Activated CD4-positive, alpha-beta T cell treated with anti-CD3 and anti-CD28 coated beads, Interleukin-2, amount 10 ng/mL, durations not matched to agents 24 days and 14 days (primary cell): Measurements from ENCODE around the gene ALG12. TPM values are rescaled to one million over a fixed set of nuclear protein-coding genes. Genes with fewer than 3 reads are reported as not detected.

Experiments used
- DNase-seq: peaks from one replicate; pipeline ENCODE4 v3.0.0; 2022
- H3K27ac Mint-ChIP-seq: one replicate; pipeline ENCODE4 v1.8.0; 2022; ENCODE audit warnings: mild to moderate bottlenecking, mixed read lengths
- H3K27me3 Mint-ChIP-seq: one replicate; pipeline ENCODE4 v1.8.0; 2022; ENCODE audit warnings: mixed read lengths
- H3K36me3 Mint-ChIP-seq: one replicate; pipeline ENCODE4 v1.8.0; 2022; ENCODE audit warnings: low read depth, mild to moderate bottlenecking, mixed read lengths
- H3K4me1 Mint-ChIP-seq: one replicate; pipeline ENCODE4 v1.8.0; 2021; ENCODE audit warnings: mixed read lengths
- H3K4me3 Mint-ChIP-seq: one replicate; pipeline ENCODE4 v1.8.0; 2022; ENCODE audit warnings: mild to moderate bottlenecking, moderate library complexity, mixed read lengths
- H3K9me3 Mint-ChIP-seq: one replicate; pipeline ENCODE4 v1.8.0; 2021; ENCODE audit warnings: mixed read lengths
- intact Hi-C: fragments of 100-400 bp; cut with micrococcal nuclease; formaldehyde crosslinking; loops from one replicate; pipeline ENCODE4 v1.15.1; 2023
- total RNA-seq: library from RNA; stranded (reverse); gene quantifications from 2 replicates; pipeline ENCODE4 v1.2.3, GENCODE V29; 2022

ALG12 gene
- total RNA-seq, 1 donor from 2014 or later, result 17.9 TPM

GRCh38 chr22:49866646-49867045 is 51.6 kb downstream of the ALG12 start:
- Mint-ChIP-seq H3K4me1 (peaks cover 41% of the 10 kb centered on the region), H3K9me3 (peaks cover 23% of the 10 kb centered on the region), H3K4me3 (no peak overlapping the region), H3K27ac (no peak overlapping the region), H3K27me3 (no peaks in the 10 kb centered on the region), H3K36me3 (peaks cover 58% of the 10 kb centered on the region)
- DNase-seq, result no peak
- intact Hi-C loops, result loop anchor here (5.0 kb wide), 1 partner anchor 39 kb away; the partner anchor contains the start of gene BRD1

GRCh38 chr22:49866134-49866533 is 52.1 kb downstream of the ALG12 start:
- DNase-seq, result no peak
- Mint-ChIP-seq H3K4me1 (peaks cover 41% of the 10 kb centered on the region), H3K36me3 (peaks cover 58% of the 10 kb centered on the region), H3K27ac (no peak overlapping the region), H3K9me3 (peaks cover 23% of the 10 kb centered on the region), H3K4me3 (no peak overlapping the region), H3K27me3 (no peaks in the 10 kb centered on the region)
- intact Hi-C loops, result loop anchor here (5.0 kb wide), 1 partner anchor 39 kb away; the partner anchor contains the start of gene BRD1

GRCh38 chr22:49865156-49865555 is 53.1 kb downstream of the ALG12 start:
- Mint-ChIP-seq H3K27ac (no peak overlapping the region), H3K27me3 (no peaks in the 10 kb centered on the region), H3K4me1 (peaks cover 39% of the 10 kb centered on the region), H3K4me3 (no peak overlapping the region), H3K36me3 (peaks cover 54% of the 10 kb centered on the region), H3K9me3 (peaks cover 23% of the 10 kb centered on the region)
- no peak for DNase-seq
- intact Hi-C loops, result loop anchor here (5.0 kb wide), 1 partner anchor 38 kb away; the partner anchor contains the start of gene BRD1

- Mint-ChIP-seq H3K4me1 (peaks cover 40% of the 10 kb centered on the region), H3K4me3 (no peak overlapping the region), H3K36me3 (peaks cover 44% of the 10 kb centered on the region), H3K9me3 (peaks cover 16% of the 10 kb centered on the region), H3K27me3 (no peaks in the 10 kb centered on the region), H3K27ac (no peak overlapping the region)
- intact Hi-C loops, result no loop called here
- DNase-seq, result no peak
Observed at GRCh38 chr22:49863931-49864330, 54.3 kb downstream of the ALG12 start.

GRCh38 chr22:49862496-49862776 is 55.8 kb downstream of the ALG12 start:
- Mint-ChIP-seq H3K27ac (no peak overlapping the region), H3K36me3 (peaks cover 34% of the 10 kb centered on the region)
- DNase-seq, result no peak

GRCh38 chr22:49861642-49862495 is 56.4 kb downstream of the ALG12 start:
- H3K4me3 Mint-ChIP-seq, result no peak overlapping the region
- H3K36me3 Mint-ChIP-seq, result peaks cover 28% of the 10 kb centered on the region
- peaks cover 11% of the 10 kb centered on the region for H3K9me3 Mint-ChIP-seq
- intact Hi-C loops, result no loop called here
- no peaks in the 10 kb centered on the region for H3K27me3 Mint-ChIP-seq
- H3K4me1 Mint-ChIP-seq, result peaks cover 30% of the 10 kb centered on the region
- H3K27ac Mint-ChIP-seq, result no peak overlapping the region
- DNase-seq, result no peak

More at GRCh38 chr22:49862496-49862776, 55.8 kb downstream of the ALG12 start:
- no peaks in the 10 kb centered on the region for H3K27me3 Mint-ChIP-seq
- H3K4me3 Mint-ChIP-seq, result no peak overlapping the region
- H3K4me1 Mint-ChIP-seq, result peaks cover 33% of the 10 kb centered on the region
- H3K9me3 Mint-ChIP-seq, result peaks cover 16% of the 10 kb centered on the region
- intact Hi-C loops, result no loop called here

- intact Hi-C loops, result no loop called here
- H3K27ac Mint-ChIP-seq, result no peak overlapping the region
Observed at GRCh38 chr22:49858827-49859226, 59.4 kb downstream of the ALG12 start.

GRCh38 chr22:49856766-49857618 is 61.2 kb downstream of the ALG12 start:
- intact Hi-C loops, result no loop called here
- H3K9me3 Mint-ChIP-seq, result no peaks in the 10 kb centered on the region
- peaks cover 16% of the 10 kb centered on the region for H3K36me3 Mint-ChIP-seq
- no peak overlapping the region for H3K4me3 Mint-ChIP-seq
- no peak overlapping the region for H3K27ac Mint-ChIP-seq
- no peak for DNase-seq
- peaks cover 38% of the 10 kb centered on the region for H3K4me1 Mint-ChIP-seq
- no peaks in the 10 kb centered on the region for H3K27me3 Mint-ChIP-seq

More at GRCh38 chr22:49858827-49859226, 59.4 kb downstream of the ALG12 start:
- no peak for DNase-seq
- Mint-ChIP-seq H3K9me3 (no peaks in the 10 kb centered on the region), H3K36me3 (peaks cover 16% of the 10 kb centered on the region), H3K4me1 (peaks cover 38% of the 10 kb centered on the region), H3K27me3 (no peaks in the 10 kb centered on the region), H3K4me3 (no peak overlapping the region)

GRCh38 chr22:49856343-49856742 is 61.9 kb downstream of the ALG12 start:
- H3K27ac Mint-ChIP-seq, result no peak overlapping the region
- peaks cover 39% of the 10 kb centered on the region for H3K4me1 Mint-ChIP-seq
- no peaks in the 10 kb centered on the region for H3K27me3 Mint-ChIP-seq
- H3K4me3 Mint-ChIP-seq, result peak overlapping the region; percentile 92
- intact Hi-C loops, result no loop called here
- peaks cover 16% of the 10 kb centered on the region for H3K36me3 Mint-ChIP-seq
- DNase-seq, result no peak
- no peaks in the 10 kb centered on the region for H3K9me3 Mint-ChIP-seq

GRCh38 chr22:49855251-49855911 is 62.9 kb downstream of the ALG12 start:
- Mint-ChIP-seq H3K9me3 (no peaks in the 10 kb centered on the region), H3K27me3 (peaks cover 5% of the 10 kb centered on the region), H3K4me1 (peaks cover 39% of the 10 kb centered on the region), H3K4me3 (peak overlapping the region; percentile 92), H3K27ac (peak overlapping the region; percentile 63), H3K36me3 (peaks cover 14% of the 10 kb centered on the region)
- DNase-seq, result peak; percentile 67
- intact Hi-C loops, result loop anchor here (2.0 kb wide), 1 partner anchor 29 kb away; the partner anchor contains the start of gene BRD1

- Mint-ChIP-seq H3K4me1 (peaks cover 39% of the 10 kb centered on the region), H3K9me3 (no peaks in the 10 kb centered on the region), H3K36me3 (peaks cover 14% of the 10 kb centered on the region), H3K27me3 (peaks cover 5% of the 10 kb centered on the region), H3K4me3 (peak overlapping the region; percentile 92), H3K27ac (peak overlapping the region; percentile 94)
- peak; percentile 77 for DNase-seq
- intact Hi-C loops, result loop anchor here (1.0 to 5.0 kb wide), 4 partner anchors 15 to 108 kb away; partner anchors contain the start of genes ALG12, BRD1, CRELD2 and PIM3
Observed at GRCh38 chr22:49853981-49854831, 64.0 kb downstream of the ALG12 start.

GRCh38 chr22:49852898-49853894 is 65.0 kb downstream of the ALG12 start, which contains the start of gene ZBED4:
Gene ZBED4, plus strand, starts transcription at chr22:49853844. Its CDS starts 29,819 bp downstream, at chr22:49883663.
- H3K27me3 Mint-ChIP-seq, result peaks cover 5% of the 10 kb centered on the region
- DNase-seq, result peak; percentile 100
- H3K4me3 Mint-ChIP-seq, result peak within 1 kb of the TSS; percentile 92
- peaks cover 34% of the 10 kb centered on the region for H3K4me1 Mint-ChIP-seq
- peak within 1 kb of the TSS; percentile 94 for H3K27ac Mint-ChIP-seq
- H3K9me3 Mint-ChIP-seq, result no peaks in the 10 kb centered on the region
- intact Hi-C loops, result loop anchor here (1.0 to 5.0 kb wide), 3 partner anchors 14 to 109 kb away; partner anchors contain the start of genes ALG12, CRELD2 and PIM3
- peaks cover 12% of the 10 kb centered on the region for H3K36me3 Mint-ChIP-seq
